ENCODE measurements around the gene ANK3. TPM values are rescaled to one million over a fixed set of nuclear protein-coding genes. Genes with fewer than 3 reads are reported as not detected.

ANK3 gene
- total RNA-seq, 1 experiment from 2014 or later: 15.3 TPM

GRCh38 chr10:60189861-60190475 lies 199.7 kb downstream of the ANK3 start:
- H2AFZ ChIP-seq (ENCODE audit: low read depth, low read length, poor library complexity, severe bottlenecking): no peak overlapping the region
- H3K79me2 ChIP-seq (ENCODE audit: insufficient read depth, low read length): no peaks in the 10 kb centered on the region
- H3K9me2 ChIP-seq (ENCODE audit: insufficient read depth): no peaks in the 10 kb centered on the region
- H3K36me3 ChIP-seq (ENCODE audit: control insufficient read depth in 1 of 2, insufficient read depth in 2 of 2, low read length in 2 of 2): no peaks in the 10 kb centered on the region
- ChIA-PET RAD21 (ENCODE audit: low non-redundant PET in 1 of 2, low total read pairs in 2 of 2, uncharacterized antibody in 2 of 2, unreplicated experiment in 2 of 2) (no interaction called here), POLR2A (no interaction called here), CTCF (no interaction called here)
- TF ChIP-seq TCF7L2 (IDR thresholded peaks at IDR 0.05; ENCODE audit: borderline replicate concordance, extremely low read depth, insufficient read depth, insufficient read length): no peak
- no peak for TF ChIP-seq CEBPB (IDR thresholded peaks at IDR 0.05; ENCODE audit: low read depth)
- no peak for TF ChIP-seq MAX (IDR thresholded peaks at IDR 0.05)
- no peak for TF ChIP-seq CBX3 (IDR thresholded peaks at IDR 0.05; ENCODE audit: low read depth)
- no peak for TF ChIP-seq ELF1 (IDR thresholded peaks at IDR 0.05; ENCODE audit: borderline replicate concordance, low read depth)
- TF ChIP-seq SRF (IDR thresholded peaks at IDR 0.05; ENCODE audit: low read depth): no peak
- no peak overlapping the region for H3K4me2 ChIP-seq (ENCODE audit: low read length)
- DNase-seq (ENCODE audit: low read depth, low spot score) (no peak), ATAC-seq (no peak)
- intact Hi-C loops (cut with micrococcal nuclease): no loop called here
- no peak overlapping the region for H3K4me3 ChIP-seq (replicated peaks in 1 of 2; ENCODE audit: low read depth in 1 of 2, low read length in 2 of 2)
- no peak overlapping the region for H3K9ac ChIP-seq (ENCODE audit: low read length)
- no peaks in the 10 kb centered on the region for H3K27me3 ChIP-seq (ENCODE audit: insufficient read depth, low read length)
- no TSS peak for BruUV-seq (replicated peaks)
- 0 out of 4 replicates have a peak, but pooled peaks cover 0 to 3% of the 10 kb centered on the region in 2 experiments for H3K9me3 ChIP-seq (ENCODE audit: control insufficient read depth in 1 of 2, insufficient read depth in 1 of 2, low read depth in 1 of 2, low read length in 2 of 2)
- no peak overlapping the region for H3K27ac ChIP-seq (ENCODE audit: low read depth, low read length)
- H4K20me1 ChIP-seq (ENCODE audit: insufficient read depth): no peaks in the 10 kb centered on the region
- no peaks in the 10 kb centered on the region for H3K4me1 ChIP-seq (ENCODE audit: control insufficient read depth in 1 of 2, insufficient read depth in 2 of 2, low read length in 2 of 2)

GRCh38 chr10:60188548-60188947 lies 201.1 kb downstream of the ANK3 start:
- Histone ChIP-seq H3K27me3 (ENCODE audit: insufficient read depth, low read length) (no peaks in the 10 kb centered on the region), H3K27ac (ENCODE audit: low read depth, low read length) (no peak overlapping the region), H3K4me3 (replicated peaks in 1 of 2; ENCODE audit: low read depth in 1 of 2, low read length in 2 of 2) (no peak overlapping the region), H2AFZ (ENCODE audit: low read depth, low read length, poor library complexity, severe bottlenecking) (no peak overlapping the region), H3K4me1 (ENCODE audit: control insufficient read depth in 1 of 2, insufficient read depth in 2 of 2, low read length in 2 of 2) (no peaks in the 10 kb centered on the region), H3K9me3 (ENCODE audit: control insufficient read depth in 1 of 2, insufficient read depth in 1 of 2, low read depth in 1 of 2, low read length in 2 of 2) (0 out of 4 replicates have a peak, but pooled peaks cover 0 to 3% of the 10 kb centered on the region in 2 experiments), H3K79me2 (ENCODE audit: insufficient read depth, low read length) (no peaks in the 10 kb centered on the region), H3K9ac (ENCODE audit: low read length) (no peak overlapping the region), H3K4me2 (ENCODE audit: low read length) (no peak overlapping the region), H4K20me1 (ENCODE audit: insufficient read depth) (no peaks in the 10 kb centered on the region), H3K36me3 (ENCODE audit: control insufficient read depth in 1 of 2, insufficient read depth in 2 of 2, low read length in 2 of 2) (no peaks in the 10 kb centered on the region), H3K9me2 (ENCODE audit: insufficient read depth) (no peaks in the 10 kb centered on the region)
- no peak for DNase-seq (ENCODE audit: low read depth, low spot score)
- POLR2A ChIA-PET: no interaction called here
- RAD21 ChIA-PET (ENCODE audit: low non-redundant PET in 1 of 2, low total read pairs in 2 of 2, uncharacterized antibody in 2 of 2, unreplicated experiment in 2 of 2): no interaction called here
- no peak for ATAC-seq
- intact Hi-C loops (cut with micrococcal nuclease): no loop called here
- CTCF ChIA-PET: no interaction called here
- BruUV-seq (replicated peaks): no TSS peak
- TF ChIP-seq EZH2 (IDR thresholded peaks at IDR 0.05): no peak
- no peak for TF ChIP-seq SIN3A (IDR thresholded peaks at IDR 0.05; ENCODE audit: low read depth)
- no peak for TF ChIP-seq ELF1 (IDR thresholded peaks at IDR 0.05; ENCODE audit: borderline replicate concordance, low read depth)
- TF ChIP-seq POLR2AphosphoS5 (IDR thresholded peaks at IDR 0.05; ENCODE audit: low read depth, low read length): no peak
- TF ChIP-seq RAD21 (IDR thresholded peaks at IDR 0.05; ENCODE audit: low read depth): no peak
- TF ChIP-seq SP1 (IDR thresholded peaks at IDR 0.05; ENCODE audit: low read depth): no peak
- TF ChIP-seq POLR2A (IDR thresholded peaks at IDR 0.05; ENCODE audit: borderline replicate concordance, extremely low read depth, insufficient read depth, insufficient read length): no peak
- TF ChIP-seq SRF (IDR thresholded peaks at IDR 0.05; ENCODE audit: low read depth): no peak
- no peak for TF ChIP-seq ZNF274 (IDR thresholded peaks at IDR 0.05; ENCODE audit: low read depth, low read length)
- TF ChIP-seq EGR1 (IDR thresholded peaks at IDR 0.05; ENCODE audit: low read depth): no peak
- no peak for TF ChIP-seq REST (IDR thresholded peaks at IDR 0.05; ENCODE audit: low read depth)
- TF ChIP-seq YY1 (IDR thresholded peaks at IDR 0.05; ENCODE audit: extremely low read depth, insufficient replicate concordance, low read depth, low read length): no peak
- TF ChIP-seq TCF7L2 (IDR thresholded peaks at IDR 0.05; ENCODE audit: borderline replicate concordance, extremely low read depth, insufficient read depth, insufficient read length): no peak
- TF ChIP-seq ATF3 (IDR thresholded peaks at IDR 0.05): no peak
- TF ChIP-seq FOSL1 (IDR thresholded peaks at IDR 0.05; ENCODE audit: low read depth): no peak
- no peak for TF ChIP-seq EZH2phosphoT487 (IDR thresholded peaks at IDR 0.05; ENCODE audit: borderline replicate concordance)
- TF ChIP-seq JUND (IDR thresholded peaks at IDR 0.05): no peak
